Vagina (tissue), 2 donors: ENCODE measurements around the gene SLC1A6. TPM values are rescaled to one million over a fixed set of nuclear protein-coding genes. Genes with fewer than 3 reads are reported as not detected.

Experiments
- DNase-seq, 2 donors: peaks; one replicate each; pipeline ENCODE4 v3.0.0-alpha.2; 2017; ENCODE audit errors: extremely low spot score in 2 of 2
- H3K27ac ChIP-seq: fragments of 200-600 bp; sonication (generic); one replicate; pipeline ENCODE4 v1.5.1; 2019
- H3K27me3 ChIP-seq: fragments of 200-600 bp; sonication (generic); one replicate; pipeline ENCODE4 v1.5.1; 2019
- H3K36me3 ChIP-seq, 2 donors: fragments of 200-600 bp; sonication (generic); one replicate each; pipeline ENCODE4 v1.5.1; 2017 to 2019
- H3K4me1 ChIP-seq: fragments of 200-600 bp; sonication (generic); one replicate; pipeline ENCODE4 v1.5.1; 2019
- H3K4me3 ChIP-seq, 2 donors: fragments of 200-600 bp; sonication (generic); 1 replicate in 1 of 2; 2 replicates in 1 of 2; pipeline ENCODE4 v1.5.1; 2016 to 2019
- H3K9me3 ChIP-seq: fragments of 200-600 bp; sonication (generic); one replicate; pipeline ENCODE4 v1.5.1; 2019
- CTCF ChIP-seq, 3 experiments: fragments of 450-650 bp in 2 of 3; fragments of 200-600 bp in 1 of 3; sonication (generic) in 1 of 3; IDR thresholded peaks; one replicate each; pipeline ENCODE4 v1.5.1; 2017 to 2019; ENCODE audit warnings: antibody characterized with exemption in 3 of 3, mild to moderate bottlenecking in 2 of 3, moderate library complexity in 2 of 3
- POLR2A ChIP-seq, 2 donors: fragments of 450-650 bp; IDR thresholded peaks; one replicate each; pipeline ENCODE4 v1.6.1; 2017; ENCODE audit warnings: antibody characterized with exemption in 2 of 2, mild to moderate bottlenecking in 2 of 2, moderate library complexity in 2 of 2
- POLR2AphosphoS5 ChIP-seq, 2 donors: sonication (generic); formaldehyde crosslinking; IDR thresholded peaks; one replicate each; pipeline ENCODE4 v1.9.0; 2017; ENCODE audit warnings: antibody characterized with exemption in 2 of 2, mild to moderate bottlenecking in 2 of 2, low read depth in 1 of 2; ENCODE audit not compliant: insufficient read depth in 1 of 2
- intact Hi-C: fragments of 100-400 bp; cut with DNase I; formaldehyde crosslinking; loops from one replicate; pipeline ENCODE4 v1.15.1; 2023
- total RNA-seq: library from RNA; depleted of rRNA; stranded (reverse); fragments of >200 nt; gene quantifications from one replicate; pipeline ENCODE4 v1.2.3, GENCODE V29; 2016

SLC1A6 gene
- total RNA-seq, 1 donor from 2014 or later: not detected

GRCh38 chr19:14992780-14993179 is 13.1 kb upstream of the SLC1A6 start:
- DNase-seq: no peak
- intact Hi-C loops: no loop called here
- no peaks in the 10 kb centered on the region for H3K9me3 ChIP-seq
- no peaks in the 10 kb centered on the region for H3K4me1 ChIP-seq
- H3K4me3 ChIP-seq: no peak overlapping the region
- H3K36me3 ChIP-seq: no peaks in the 10 kb centered on the region
- H3K27ac ChIP-seq: no peak overlapping the region
- TF ChIP-seq POLR2AphosphoS5 (IDR thresholded peaks at IDR 0.05; ENCODE audit: insufficient read depth in 1 of 2, low read depth in 1 of 2) (no peak), CTCF (IDR thresholded peaks at IDR 0.05) (no peak)
- H3K27me3 ChIP-seq: no peaks in the 10 kb centered on the region

DNA sequence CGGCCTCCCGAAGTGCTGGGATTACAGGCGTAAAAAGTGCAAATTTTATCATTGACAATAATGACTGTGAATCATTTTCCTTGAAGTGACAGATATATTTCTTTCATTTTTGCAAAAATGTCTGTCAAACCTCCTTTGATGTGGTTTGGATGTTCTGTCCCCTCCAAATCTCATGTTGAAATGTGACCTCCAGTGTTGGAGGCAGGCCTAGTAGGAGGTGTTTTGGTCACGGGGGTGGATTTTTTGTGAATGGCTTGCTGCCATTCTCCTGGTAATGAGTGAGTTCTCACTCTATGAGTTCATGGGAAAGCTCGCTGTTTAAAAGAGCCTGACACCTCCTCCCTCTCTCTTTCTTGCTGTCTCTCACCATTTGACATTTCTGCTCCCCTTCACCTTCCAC is 5.5 kb upstream of the SLC1A6 start:
- H3K4me3 ChIP-seq: no peak overlapping the region
- no peaks in the 10 kb centered on the region for H3K4me1 ChIP-seq
- DNase-seq: no peak
- TF ChIP-seq POLR2A (IDR thresholded peaks at IDR 0.05) (no peak), CTCF (IDR thresholded peaks at IDR 0.05) (no peak), POLR2AphosphoS5 (IDR thresholded peaks at IDR 0.05; ENCODE audit: insufficient read depth in 1 of 2, low read depth in 1 of 2) (no peak)
- no peaks in the 10 kb centered on the region for H3K9me3 ChIP-seq
- H3K27ac ChIP-seq: no peak overlapping the region
- H3K27me3 ChIP-seq: no peaks in the 10 kb centered on the region
- no peaks in the 10 kb centered on the region for H3K36me3 ChIP-seq
- intact Hi-C loops: no loop called here

DNA sequence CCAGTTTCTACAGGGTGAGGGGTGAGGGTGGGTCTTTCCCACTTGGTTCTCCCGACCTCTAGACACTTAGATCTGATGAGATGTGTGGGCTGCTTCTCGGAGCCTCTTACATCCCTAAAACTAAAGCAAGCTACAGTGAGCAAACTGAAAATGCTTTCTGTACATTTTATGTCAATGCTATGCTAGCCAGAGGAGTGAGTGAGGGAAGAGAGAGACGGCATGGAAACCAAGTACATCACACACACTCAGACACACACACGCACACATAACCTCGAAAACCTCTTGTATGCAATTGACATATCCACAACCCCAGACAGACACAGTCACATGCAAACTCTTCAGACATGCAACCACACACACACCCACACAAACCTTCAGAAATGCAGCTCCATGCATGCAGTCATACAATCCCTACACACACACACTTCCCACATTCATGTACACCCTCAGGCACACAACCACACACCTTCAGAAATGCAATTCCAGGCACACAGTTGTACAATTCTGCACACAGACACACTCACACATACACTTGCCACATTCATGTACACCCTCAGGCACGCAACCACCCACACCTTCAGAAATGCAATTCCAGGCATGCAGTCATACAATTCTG is 1.4 kb downstream of the SLC1A6 start:
- no peak for TF ChIP-seq CTCF (IDR thresholded peaks at IDR 0.05)
- no peak for TF ChIP-seq POLR2A (IDR thresholded peaks at IDR 0.05)
- no peak for TF ChIP-seq POLR2AphosphoS5 (IDR thresholded peaks at IDR 0.05; ENCODE audit: insufficient read depth in 1 of 2, low read depth in 1 of 2)
- intact Hi-C loops: no loop called here
- Histone ChIP-seq H3K27me3 (peaks cover 6% of the 10 kb centered on the region), H3K9me3 (no peaks in the 10 kb centered on the region), H3K36me3 (no peaks in the 10 kb centered on the region), H3K4me1 (peaks cover 6% of the 10 kb centered on the region), H3K4me3 (no peak overlapping the region), H3K27ac (no peak overlapping the region)
- no peak for DNase-seq

DNA sequence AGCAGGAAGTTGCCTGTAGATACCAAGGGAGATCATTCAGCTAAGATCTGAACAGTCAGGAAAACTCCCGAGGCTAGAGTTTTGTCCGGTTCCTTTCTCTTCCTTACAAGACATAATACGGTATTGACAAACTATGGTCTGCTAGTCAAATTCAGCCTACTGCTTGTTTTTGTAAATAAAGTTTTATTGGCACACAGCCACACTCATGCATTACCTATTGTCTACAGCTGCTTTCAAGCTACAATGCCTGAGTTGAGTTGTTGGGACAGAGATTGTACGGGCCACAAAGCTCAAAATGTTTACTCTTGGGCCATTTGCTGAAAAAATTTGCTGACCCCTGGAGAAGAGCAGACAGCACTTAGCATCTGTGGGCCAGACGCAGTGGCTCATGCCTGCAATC is 2.5 kb downstream of the SLC1A6 start:
- Histone ChIP-seq H3K4me3 (no peak overlapping the region), H3K27ac (no peak overlapping the region), H3K4me1 (peaks cover 6% of the 10 kb centered on the region), H3K36me3 (no peaks in the 10 kb centered on the region), H3K9me3 (no peaks in the 10 kb centered on the region), H3K27me3 (peaks cover 6% of the 10 kb centered on the region)
- no peak for TF ChIP-seq POLR2A (IDR thresholded peaks at IDR 0.05)
- intact Hi-C loops: no loop called here
- no peak for DNase-seq

DNA sequence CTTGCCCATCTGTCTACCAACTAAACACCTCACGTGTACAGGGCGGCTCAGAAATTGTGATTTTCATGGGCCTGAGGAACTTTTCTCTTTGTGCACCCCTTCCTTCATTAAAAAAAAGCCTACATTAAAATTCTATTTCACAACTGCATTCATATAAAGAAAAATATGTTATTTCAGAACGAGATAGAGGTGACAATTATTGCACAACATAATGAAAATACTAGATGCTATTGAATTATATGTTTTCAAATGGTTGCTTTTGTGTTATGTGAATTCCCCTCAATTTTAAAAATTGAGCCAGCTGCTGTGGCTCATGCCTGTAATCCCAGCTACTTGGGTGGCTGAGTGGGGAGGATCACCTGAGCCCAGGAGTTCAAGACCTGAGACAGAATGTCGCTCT is 5.2 kb downstream of the SLC1A6 start:
- H3K4me1 ChIP-seq: peaks cover under 1% of the 10 kb centered on the region
- H3K36me3 ChIP-seq: no peaks in the 10 kb centered on the region
- intact Hi-C loops: no loop called here
- no peak for DNase-seq
- no peaks in the 10 kb centered on the region for H3K27me3 ChIP-seq
- H3K9me3 ChIP-seq: no peaks in the 10 kb centered on the region
- no peak overlapping the region for H3K27ac ChIP-seq
- TF ChIP-seq POLR2A (IDR thresholded peaks at IDR 0.05) (no peak), POLR2AphosphoS5 (IDR thresholded peaks at IDR 0.05; ENCODE audit: insufficient read depth in 1 of 2, low read depth in 1 of 2) (no peak), CTCF (IDR thresholded peaks at IDR 0.05) (no peak)
- H3K4me3 ChIP-seq: no peak overlapping the region
